HG03196 (cell line): ENCODE results near the gene GIMAP8.

Experiments used
- ATAC-seq: cut with Tn5 transposase; IDR thresholded peaks from one replicate; pipeline ENCODE4 v1.9.1; 2021; ENCODE audit not compliant: unreplicated experiment

GIMAP8 gene

DNA sequence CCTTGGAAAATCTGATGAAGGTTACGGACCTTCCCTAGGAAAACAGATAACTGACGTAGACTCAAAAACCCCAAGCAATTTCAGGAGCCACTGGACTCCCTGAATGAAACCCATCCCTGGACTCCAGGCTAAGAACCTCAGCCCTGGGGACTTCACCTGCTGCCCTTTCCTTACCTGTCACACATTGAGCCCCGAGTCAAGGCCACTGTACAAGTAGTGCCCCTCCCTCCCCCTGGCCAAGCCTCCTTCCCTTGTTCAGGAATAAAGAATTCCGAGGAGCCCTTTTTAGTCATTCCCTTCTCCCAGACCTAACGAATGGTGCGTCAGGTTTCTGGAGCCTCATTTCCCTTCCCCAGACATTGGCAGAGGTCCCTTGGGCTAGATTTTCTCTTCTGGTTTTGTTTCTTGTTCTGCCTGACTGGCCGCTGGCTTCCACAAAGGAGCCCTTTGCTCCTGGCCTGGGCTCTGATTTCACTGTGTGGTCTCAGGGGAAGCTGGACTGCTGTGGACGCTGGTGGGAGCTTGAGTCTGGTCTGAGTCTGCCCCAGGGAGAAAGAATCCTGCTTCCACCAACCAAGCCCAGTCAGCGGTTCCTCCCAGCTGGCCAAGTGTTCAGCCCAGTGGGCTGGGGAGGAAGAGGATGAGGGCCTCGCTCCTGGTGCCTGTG lies 39.6 kb upstream of the GIMAP8 start:
- ATAC-seq: no peak

DNA sequence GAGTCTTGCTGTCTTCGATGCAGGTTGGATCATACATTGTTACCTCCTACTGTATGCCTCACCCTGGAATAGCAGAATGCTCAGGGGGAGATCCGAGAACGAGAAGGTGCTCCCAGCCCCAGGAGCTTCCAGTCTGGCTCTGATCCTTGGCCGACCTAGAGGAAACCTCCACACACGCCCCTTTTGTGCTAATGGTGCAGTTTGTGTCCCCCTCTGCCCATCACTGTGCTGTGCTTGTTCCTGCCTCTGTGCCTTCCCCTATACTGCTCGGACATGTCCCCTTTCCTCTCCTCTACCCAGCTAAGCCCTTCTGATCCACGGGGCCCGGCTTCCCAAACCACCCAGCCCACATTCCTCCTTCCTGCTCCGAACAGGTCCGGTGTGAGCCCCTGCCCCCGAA lies 38.8 kb upstream of the GIMAP8 start:
- no peak for ATAC-seq

DNA sequence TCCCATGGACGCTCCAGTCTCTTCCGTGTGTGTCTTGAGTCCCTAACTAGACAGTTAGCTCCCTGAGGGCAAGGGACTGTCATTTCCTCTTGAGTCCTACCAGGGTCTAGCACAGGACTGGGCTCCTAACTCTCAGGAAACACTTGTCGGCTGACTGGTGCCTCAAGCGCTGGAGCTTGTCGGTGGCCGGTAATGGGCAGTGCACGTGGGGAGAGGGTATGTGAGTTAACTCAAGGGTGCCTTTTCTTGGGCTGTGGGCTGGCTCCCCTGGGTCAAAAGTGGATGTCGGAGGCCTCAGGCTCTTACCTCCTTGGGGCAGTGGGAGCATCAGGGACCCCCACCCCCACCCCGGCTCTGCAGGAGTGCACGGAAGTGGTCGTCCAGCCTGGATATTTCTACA lies 38.4 kb upstream of the GIMAP8 start:
- no peak for ATAC-seq

DNA sequence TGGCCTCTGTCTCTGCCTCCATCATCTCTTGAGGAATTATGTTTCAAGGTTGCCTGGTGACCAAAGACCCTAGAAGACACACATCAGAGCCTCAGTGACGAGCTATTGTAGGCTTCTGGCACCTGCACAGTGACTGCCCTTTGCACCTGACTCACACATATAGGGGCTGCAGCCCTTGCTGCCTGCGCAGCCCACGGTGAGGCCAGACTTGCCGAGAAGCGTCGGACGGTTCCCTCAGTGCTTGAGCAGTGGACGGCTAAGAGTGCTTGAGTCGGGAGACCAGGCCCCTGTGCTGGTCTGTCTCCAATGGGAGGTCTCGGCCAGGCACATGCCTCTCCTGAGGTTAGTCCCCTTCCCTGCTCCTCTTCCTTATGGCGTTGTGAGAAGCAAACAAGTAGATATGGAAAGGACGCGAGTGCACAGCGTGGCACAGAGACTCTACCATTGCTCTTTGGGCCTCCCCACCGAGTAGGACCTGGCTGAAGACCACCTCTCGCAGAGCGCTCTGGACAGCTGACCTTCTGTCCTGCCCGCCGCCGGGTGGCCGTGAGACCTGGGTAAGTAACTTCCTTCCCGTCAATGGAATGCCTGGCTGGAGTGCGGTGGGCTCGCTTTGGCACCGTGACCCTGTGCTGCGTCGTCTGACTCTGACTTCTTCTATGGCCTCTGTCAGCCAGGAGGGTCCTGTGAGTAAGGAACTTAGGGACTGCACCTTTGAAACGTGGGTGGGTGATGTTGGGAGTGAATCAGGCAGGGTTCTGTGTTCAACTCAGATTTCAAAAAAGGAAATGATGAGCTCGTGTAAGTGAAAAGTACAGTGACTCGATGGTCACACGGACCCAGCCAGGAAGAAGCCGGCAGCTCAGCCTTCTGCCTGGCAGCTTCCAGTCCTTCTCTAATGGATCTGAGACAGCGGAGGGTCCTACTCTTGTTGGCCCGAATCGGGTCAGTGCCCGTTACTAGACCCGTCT lies 37.6 kb upstream of the GIMAP8 start:
- ATAC-seq: no peak

DNA sequence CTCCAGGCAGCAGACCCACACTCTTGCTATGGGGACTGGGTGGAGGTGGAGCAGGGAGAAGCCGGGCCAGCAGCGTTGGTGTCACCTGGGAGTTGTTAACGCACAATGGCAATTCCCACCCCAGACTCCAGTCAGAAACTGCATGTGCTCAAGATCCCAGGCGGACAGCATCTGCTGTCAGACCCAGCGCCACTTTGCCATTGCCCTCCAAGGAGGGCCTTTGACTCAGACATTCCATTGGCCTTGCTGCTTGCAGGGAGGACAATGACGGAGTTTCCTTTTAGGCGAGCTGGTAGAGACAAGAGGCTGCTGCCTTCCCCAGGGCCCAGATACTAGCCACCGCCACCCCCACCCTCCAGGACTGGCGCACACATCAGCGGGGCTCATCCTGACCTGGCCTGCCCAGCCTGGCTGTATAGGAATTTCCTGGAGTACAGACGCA lies 36.8 kb upstream of the GIMAP8 start:
- ATAC-seq: no peak

DNA sequence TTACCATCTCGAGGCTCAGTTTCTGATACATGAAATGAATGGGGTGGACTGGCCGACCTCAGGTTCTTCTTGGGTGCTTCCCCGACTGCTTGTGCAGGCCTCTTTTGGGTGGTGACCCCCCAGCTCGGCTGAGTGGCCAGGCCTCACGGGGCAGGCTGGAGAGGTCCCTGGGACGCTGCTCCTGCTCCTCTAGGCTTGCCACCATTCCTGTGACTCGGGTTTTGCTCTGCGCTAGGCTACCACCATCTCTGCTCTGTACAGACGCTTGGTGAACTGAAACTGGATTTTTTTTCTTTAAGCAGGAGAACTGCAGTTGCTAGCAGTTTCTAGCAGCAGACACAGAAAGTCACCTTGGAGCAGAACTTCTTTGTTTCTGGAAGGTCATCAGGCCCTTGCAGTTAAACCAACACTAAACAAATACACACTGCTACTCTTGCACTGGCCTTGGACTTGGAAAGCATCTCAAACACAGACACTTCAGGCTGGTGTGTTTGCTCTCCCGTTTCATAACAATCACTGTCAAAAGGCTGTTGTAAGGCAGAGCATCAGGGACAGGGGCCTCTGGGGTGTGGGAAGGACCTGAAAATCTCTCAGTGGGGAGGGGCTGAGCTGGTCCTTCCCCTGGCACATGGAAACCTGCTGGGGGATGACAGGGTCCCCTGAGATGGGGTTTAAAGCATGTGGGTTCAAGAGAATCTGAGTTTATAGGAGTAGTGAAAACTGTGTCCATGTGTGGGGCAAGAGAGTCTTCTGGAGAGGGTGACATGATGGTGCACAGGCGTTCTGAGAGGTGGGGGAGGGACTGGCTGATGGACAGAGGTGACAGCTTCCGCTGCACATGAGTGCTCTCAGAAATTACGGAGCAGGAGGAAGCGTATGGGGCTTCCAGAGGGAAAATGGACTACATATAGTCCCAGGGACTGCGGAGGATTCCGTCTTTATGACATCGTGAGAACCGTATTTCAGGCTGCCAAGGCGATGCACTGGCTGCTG lies 35.0 kb upstream of the GIMAP8 start:
- no peak for ATAC-seq

DNA sequence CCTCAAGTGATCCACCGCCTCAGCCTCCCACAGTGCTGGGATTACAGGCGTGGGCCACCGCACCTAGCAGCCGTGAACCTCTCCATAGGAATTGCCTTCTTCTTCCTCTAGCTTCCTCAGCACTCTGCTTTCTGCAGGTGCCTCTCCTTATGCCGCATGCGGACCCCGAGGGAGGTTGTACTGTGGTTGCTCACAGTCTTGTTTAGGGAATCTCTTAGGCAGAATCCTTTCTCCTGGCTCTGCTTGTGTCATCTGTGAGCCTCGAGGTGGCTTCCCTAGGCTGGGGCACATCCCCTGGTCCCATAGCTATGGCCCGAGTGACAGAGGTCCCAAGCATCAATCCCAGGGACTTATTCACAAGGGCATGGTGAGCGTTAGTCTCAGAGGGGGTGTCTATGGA lies 33.2 kb upstream of the GIMAP8 start:
- ATAC-seq: no peak

DNA sequence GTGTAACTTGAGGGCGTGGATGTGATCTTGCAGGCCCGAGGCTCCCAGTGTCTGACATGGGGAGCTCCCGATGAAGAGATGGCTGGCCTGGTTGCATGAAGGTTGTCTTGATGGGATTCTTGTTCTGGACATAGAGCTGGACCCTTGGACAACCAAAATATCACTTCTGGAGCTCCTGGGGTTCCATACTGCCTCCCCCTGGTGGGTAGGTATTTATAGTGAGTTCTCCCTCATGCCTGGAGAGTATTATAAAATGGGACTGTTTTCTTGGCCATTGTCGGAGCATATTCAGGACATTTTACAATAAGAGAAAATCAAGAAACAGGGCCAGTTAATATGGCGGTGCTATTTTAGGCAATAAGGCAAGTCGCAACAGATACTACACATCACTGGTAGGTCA lies 32.6 kb upstream of the GIMAP8 start:
- ATAC-seq: no peak

DNA sequence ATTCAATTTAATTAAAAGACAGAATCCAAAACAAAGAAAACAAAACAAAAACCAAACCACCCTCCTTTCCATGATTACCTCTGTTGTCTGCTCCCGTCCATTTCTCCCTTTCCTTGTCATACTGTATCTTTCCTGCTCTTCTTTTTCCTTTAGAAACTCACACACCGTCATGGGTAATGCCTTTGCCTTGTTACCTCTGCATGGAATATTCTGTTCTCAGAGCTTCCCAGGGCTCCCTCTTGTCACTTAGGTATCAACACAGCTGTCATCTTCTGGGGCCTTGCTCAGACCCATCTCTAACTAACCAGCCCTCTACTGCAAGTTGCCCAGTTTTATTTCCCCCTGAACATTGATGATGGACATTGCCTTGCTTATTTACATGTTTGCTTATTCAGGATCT lies 30.2 kb upstream of the GIMAP8 start:
- no peak for ATAC-seq

DNA sequence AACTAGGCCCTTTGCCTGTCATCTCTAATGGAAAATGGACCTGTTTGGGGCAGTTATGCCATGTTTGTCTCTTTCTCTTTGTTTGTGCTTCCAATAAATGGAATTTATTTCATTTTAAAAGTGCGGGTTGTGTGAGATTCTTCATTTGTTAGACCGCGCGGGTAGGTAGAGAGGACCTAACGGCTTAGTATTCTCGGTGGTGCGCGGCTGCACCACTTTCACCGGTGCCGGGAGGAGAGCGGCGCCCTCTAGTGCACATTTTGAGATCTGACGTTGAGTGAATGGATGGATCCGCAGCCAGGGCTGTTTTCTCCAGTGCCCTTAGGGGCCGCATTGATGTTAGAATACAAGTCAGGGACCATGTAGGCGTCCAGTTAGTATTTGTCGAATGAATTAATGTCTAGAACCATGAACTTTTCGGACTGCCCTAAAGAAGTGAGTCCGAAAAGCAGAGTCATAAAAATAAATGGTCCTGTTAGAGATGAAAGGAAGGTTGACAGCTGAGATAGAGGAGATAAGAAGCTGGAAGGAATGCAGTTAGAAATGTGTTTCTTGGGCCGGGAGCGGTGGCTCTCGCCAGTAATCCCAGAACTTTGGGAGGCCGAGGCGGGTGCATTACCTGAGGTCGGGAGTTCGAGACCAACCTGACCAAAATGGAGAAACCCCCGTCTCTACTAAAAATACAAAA lies 29.3 kb upstream of the GIMAP8 start:
- ATAC-seq: peak; percentile 95

DNA sequence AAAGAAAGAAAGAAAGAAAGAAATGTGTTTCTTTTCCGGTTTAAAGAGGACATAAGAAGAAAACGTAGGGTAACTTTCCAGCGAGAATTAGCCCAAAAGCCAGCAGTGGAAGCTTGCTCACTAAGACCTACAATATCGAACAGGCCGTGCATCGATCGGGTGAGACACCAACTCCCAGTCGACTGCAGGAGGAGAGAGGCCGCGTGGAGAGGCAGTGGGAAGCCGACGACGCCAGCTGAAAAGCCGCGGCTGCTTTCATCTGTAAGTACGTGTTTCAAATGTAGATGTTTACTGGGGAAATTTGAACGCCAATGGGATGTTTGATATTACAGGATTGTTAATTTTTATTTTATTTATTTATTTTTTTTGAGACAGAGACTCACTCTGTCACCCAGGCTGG lies 28.6 kb upstream of the GIMAP8 start:
- no peak for ATAC-seq

DNA sequence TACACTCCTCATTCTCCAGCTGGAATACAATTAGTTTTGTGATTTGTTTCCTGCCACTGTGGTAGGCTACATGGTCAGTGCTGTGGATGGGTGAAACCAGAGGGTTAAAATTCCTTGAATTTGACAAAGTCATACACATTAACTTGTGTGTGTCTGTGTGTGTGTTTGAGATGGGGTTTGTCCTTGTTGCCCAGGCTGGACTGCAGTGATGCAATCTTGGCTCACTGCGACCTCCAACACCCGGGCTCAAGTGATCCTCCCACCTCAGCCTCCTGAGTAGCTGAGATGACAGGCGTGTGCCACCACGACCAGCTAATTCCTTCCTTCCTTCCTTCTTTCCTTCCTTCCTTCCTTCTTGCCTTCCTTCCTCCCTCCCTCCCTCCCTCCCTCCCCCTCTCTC lies 24.8 kb upstream of the GIMAP8 start:
- no peak for ATAC-seq

DNA sequence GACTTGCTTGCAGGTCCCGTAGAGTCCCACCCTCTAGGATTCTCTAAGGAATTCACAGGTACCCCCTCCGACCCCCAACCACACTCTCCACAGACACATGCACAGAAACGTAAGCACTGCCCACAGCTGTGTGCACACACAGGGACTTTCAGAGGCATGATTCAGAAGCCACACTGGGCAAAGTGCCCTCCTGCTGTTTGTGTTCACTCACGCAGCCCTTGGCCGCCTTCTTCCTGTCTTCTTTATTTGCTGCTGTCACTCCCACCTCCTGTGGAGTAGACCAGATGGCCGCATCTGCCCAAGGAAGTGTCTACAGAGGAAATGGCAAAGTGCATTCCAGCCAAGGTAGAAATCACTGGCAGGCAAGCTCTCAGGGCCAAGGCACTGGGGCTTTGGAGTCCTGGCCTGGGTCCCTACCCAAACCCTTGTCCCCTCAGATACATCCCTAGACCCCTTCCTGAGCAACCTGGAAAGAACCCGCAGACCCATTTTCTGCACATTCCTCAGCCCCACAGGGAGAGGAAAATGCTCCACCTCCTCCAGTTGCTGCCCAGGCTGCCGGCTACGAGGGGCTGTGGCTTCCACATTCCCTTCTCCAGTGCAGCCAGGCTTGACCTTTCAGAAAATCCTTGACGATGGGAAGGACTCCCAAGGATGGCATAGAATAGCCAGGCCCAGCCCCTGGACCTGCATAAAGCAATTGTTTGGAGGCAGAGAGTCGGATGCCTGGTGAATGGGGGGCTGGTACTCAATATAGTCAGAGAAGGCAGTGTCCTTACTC lies 21.6 kb upstream of the GIMAP8 start:
- ATAC-seq: peak; percentile 48

DNA sequence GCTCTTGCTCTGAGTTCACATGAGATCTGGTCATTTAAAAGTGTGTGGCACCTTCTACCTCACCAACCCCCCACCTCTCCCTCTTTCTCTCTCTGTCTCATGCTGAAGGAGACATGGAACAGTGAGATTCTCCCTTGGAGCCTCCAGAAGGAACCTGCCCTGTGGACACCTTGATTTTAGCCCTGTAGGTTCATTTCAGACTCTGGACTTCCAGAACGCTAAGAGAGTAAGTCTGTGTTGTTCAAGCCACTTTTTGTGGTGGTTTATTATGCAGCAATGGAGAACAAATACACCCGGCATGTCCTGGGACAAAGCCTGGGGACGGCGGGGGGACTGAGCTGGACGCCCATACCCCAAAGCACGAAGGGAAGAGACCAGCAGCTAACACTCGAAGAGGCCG lies 20.7 kb upstream of the GIMAP8 start:
- no peak for ATAC-seq

DNA sequence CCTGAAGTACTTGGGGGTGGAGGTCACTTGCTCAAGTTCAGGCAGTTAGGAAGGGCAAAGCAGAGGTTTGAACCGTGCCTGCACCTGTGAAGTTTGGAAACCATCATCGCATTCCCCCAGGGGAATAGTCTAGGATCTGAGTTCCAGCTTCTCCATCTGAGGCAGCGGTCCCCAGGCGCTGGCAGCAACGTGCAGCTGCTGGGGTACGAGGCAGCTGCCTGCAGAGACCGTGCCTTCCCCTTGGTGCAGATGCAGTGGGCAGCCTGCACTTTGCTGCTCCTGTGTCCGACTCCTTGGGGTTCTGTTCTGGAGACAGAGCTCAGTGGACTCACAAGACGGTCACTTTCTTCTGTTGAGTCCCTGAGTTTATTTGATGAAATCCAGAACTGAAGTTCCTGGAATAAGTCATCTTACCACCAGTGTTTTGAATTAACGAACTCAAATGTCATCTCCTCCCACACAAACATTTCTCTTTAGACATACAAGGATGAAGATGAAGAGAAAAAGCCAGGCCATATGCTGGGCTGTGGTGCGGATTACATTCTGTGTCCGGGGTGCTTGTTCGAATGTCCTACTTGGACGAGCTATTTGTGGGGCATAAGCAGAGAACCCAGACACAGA lies 19.9 kb upstream of the GIMAP8 start:
- ATAC-seq: no peak

DNA sequence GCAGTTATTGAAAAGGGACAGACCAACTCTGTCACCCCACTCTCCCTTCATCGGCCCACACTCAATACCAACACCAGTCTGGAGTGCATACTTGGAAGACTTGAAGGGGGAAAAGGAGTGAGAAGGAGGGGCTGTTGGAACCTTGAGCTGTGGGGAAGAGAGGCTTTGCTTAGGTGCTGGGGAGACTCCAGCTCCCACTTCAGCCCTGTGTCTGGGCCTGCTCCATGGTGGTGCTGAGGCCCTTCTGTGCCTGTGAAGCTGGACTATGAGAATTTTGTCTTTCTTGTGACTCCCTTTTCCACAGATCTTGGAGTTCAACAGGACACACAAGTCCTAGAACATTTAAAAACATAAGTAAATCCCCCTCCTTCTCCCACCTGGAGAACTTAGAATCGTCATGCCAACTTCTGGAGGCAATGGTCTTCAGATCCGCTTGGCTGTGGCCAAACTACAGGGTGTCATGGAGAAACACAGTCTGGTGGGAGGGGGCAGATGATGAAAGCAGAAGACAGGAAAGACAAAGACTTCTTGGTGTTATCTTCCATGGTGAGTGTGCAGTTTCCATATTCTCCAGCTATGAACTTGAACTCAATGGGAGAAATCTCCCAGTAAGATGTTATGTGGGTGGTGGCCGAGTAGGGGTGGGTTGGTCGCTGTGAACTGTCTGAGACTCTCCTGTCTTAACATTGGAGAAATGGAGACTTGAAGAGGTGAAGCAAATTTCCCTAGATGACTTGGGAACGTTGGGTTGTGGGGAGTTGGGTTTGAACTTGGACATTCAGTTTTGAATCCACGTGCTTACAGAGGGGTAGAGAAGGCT lies 18.4 kb upstream of the GIMAP8 start:
- ATAC-seq: no peak

DNA sequence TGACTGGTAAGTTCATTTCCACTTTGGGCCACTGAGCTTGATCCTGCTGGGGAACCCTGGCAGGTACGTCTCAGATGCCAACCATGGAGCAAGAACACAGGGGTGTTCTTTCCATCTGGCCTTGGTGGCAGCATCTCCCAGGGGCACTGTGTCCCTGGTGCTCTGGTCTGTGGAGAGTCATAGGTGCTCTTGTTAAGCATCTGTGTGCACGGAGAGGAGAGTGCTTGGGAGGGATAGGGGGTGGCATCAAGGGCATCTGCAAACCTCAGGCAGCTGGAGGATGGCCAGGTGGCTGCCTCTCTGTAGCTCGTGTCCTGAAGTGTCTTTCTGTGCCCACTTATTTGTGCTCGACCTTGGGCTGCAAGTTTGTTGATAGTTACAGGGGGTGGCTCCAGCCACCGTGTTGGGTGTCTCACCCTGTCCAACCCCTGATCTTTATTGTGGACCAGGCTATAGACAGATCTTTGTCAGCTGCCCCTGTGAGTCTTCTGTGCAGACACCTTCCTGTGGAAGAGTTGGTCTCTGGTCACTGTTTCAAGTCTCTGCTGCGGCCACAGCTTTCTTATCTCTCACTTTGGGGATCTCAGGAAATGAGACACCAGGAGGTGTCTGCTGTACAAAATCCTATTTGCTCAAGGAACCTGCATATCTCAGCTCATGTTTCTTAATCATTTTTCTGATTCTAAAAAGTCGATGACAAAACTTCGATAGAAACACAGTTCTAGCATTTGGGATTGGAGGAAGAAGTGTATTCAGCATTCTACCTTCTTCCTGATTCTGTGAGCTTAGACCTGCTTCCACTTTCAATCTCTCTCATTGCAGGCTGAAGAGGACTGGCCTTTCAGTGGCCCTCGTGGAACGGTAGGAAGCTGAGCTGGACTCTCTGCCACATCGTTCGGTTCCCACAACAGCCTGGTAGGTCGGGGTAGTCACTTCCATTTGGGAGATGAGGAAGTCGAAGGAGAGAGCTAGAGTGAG lies 17.2 kb upstream of the GIMAP8 start:
- ATAC-seq: peak; percentile 20
